Epithelial cell of proximal tubule (primary cell): ENCODE results near the gene COLGALT1. TPM values are rescaled to one million over a fixed set of nuclear protein-coding genes. Genes with fewer than 3 reads are reported as not detected.

Experiments used
- DNase-seq: peaks from one replicate; pipeline ENCODE4 v3.0.0-alpha.2; 2011; ENCODE audit warnings: low read depth
- H3K4me3 ChIP-seq: 2 replicates; pipeline ENCODE4 v1.5.1; 2011; ENCODE audit warnings: low read depth, mild to moderate bottlenecking, low read length
- CTCF ChIP-seq: conservative IDR thresholded peaks from 2 replicates; pipeline ENCODE4 v1.5.1; 2012; ENCODE audit warnings: low read depth, mild to moderate bottlenecking, low read length
- total RNA-seq: library from RNA; depleted of rRNA; stranded (reverse); fragments of >200 nt; gene quantifications from 2 replicates; pipeline ENCODE4 v1.2.3, GENCODE V29; 2015

Gene COLGALT1
- total RNA-seq, 1 donor from 2014 or later: 83.6 TPM

GRCh38 chr19:17605761-17606589 lies 50.5 kb downstream of the COLGALT1 start:
- no peak for DNase-seq
- peak; percentile 67 for TF ChIP-seq CTCF
- peak overlapping the region; percentile 51 for H3K4me3 ChIP-seq

- H3K4me3 ChIP-seq: peak overlapping the region; percentile 51
- TF ChIP-seq CTCF: no peak
- no peak for DNase-seq
Observed at GRCh38 chr19:17606590-17607185, 51.2 kb downstream of the COLGALT1 start.

DNA sequence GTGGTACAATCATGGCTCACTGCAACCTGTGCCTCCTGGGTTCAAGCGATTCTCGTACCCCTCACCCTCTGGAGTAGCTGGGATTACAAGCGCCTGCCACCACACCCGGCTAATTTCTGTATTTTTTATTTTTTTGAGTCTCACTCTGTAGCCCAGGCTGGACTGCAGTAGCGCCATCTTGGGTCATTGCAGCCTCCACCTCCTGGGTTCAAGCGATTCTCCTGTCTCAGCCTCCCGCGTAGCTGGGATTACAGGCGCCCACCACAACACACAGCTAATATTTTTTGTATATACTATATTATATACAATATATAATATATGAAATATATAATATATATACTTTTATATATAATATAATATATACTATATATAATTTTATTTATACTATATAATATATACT lies 52.5 kb downstream of the COLGALT1 start:
- no peak overlapping the region for H3K4me3 ChIP-seq
- TF ChIP-seq CTCF: no peak
- DNase-seq: no peak

DNA sequence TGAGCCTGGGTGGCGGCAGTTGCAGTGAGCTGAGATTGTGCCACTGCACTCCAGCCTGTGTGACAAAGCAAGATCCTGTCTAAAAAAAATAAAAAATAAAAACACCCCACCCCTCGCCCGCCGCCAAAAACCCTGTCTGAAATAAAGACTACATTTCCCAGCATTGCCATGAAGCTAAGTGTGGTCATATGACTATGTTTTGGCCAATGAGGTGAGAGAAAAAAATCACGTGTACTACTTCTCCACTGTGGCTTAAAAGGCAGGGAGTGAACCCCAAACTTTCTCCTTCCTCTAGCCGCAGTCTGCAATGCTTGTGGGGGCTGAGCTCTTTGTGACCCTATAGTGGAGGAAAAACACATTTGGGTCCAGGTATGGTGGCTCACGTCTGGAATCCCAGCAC lies 54.9 kb downstream of the COLGALT1 start:
- TF ChIP-seq CTCF: no peak
- no peak for DNase-seq
- H3K4me3 ChIP-seq: no peak overlapping the region

GRCh38 chr19:17611462-17612244 lies 56.2 kb downstream of the COLGALT1 start:
- TF ChIP-seq CTCF: no peak
- H3K4me3 ChIP-seq: no peak overlapping the region
- peak; percentile 79 for DNase-seq

- H3K4me3 ChIP-seq: no peak overlapping the region
- no peak for TF ChIP-seq CTCF
- no peak for DNase-seq
Observed at GRCh38 chr19:17614476-17614875, 59.0 kb downstream of the COLGALT1 start.
